HEK293 (cell line): ENCODE data around the gene GMPS.

ENCODE experiments used
- CTCF ChIP-seq: fragments of 450-650 bp; formaldehyde crosslinking; IDR thresholded peaks from 2 replicates; pipeline ENCODE4 v1.5.1; 2016; ENCODE audit warnings: missing biosample characterization, missing genetic modification characterization
- HOXC10 ChIP-seq: sonication (generic); formaldehyde crosslinking; IDR thresholded peaks from 2 replicates; pipeline ENCODE4 v1.8.1; 2023; ENCODE audit warnings: mild to moderate bottlenecking, missing genetic modification reagents
- YY1 ChIP-seq: fragments of 450-650 bp; formaldehyde crosslinking; IDR thresholded peaks from 2 replicates; pipeline ENCODE4 v1.5.1; 2018; ENCODE audit warnings: missing biosample characterization, missing genetic modification characterization
- ZNF114 ChIP-seq: fragments of 450-650 bp; formaldehyde crosslinking; IDR thresholded peaks from 2 replicates; pipeline ENCODE4 v1.5.0; 2017; ENCODE audit warnings: missing biosample characterization, missing genetic modification characterization
- ZNF362 ChIP-seq: fragments of 450-650 bp; formaldehyde crosslinking; IDR thresholded peaks from 2 replicates; pipeline ENCODE4 v1.5.1; 2016; ENCODE audit warnings: missing biosample characterization, missing genetic modification characterization
- ZNF366 ChIP-seq: fragments of 450-650 bp; formaldehyde crosslinking; conservative IDR thresholded peaks from 2 replicates; pipeline ENCODE4 v1.5.1; 2016; ENCODE audit warnings: missing biosample characterization, missing genetic modification characterization
- ZNF391 ChIP-seq: fragments of 450-650 bp; formaldehyde crosslinking; IDR thresholded peaks from 2 replicates; pipeline ENCODE4 v1.5.1; 2016; ENCODE audit warnings: low read depth, missing biosample characterization, missing genetic modification characterization, borderline replicate concordance

DNA sequence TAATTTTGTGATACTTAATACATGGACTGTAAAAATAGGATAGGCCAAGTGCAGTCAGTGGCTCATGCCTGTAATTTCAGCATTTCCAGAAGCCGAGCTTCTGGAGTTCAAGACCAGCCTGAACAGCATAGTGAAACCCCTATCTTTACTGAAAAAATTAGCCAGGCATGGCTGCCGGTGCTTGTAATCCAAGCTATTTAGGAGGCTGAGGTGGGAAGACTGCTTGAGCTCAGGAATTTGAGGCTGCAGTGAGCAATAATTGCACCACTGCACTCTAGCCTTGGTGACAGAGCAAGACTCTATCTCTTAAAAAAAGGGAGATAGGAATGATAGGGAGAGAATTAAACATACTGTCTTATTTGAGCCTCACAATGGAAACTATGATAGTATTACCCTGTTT lies 51.0 kb downstream of the GMPS start:
- TF ChIP-seq HOXC10 (no peak), ZNF366 (no peak), YY1 (tag by site-specific recombination) (no peak), CTCF (no peak), ZNF362 (tag by site-specific recombination) (no peak), ZNF391 (tag by site-specific recombination) (no peak), ZNF114 (tag by site-specific recombination) (no peak)
